Erythroblast (primary cell): ENCODE measurements around the gene TAF1.

Experiments used
- GATA1 ChIP-seq: IDR thresholded peaks from 2 replicates; pipeline ENCODE4 v1.6.1; 2011; ENCODE audit warnings: low read depth, mild to moderate bottlenecking, control low read depth, low read length, moderate library complexity
- POLR2A ChIP-seq: IDR thresholded peaks from 2 replicates; pipeline ENCODE4 v1.6.1; 2011; ENCODE audit warnings: mild to moderate bottlenecking, low read length

DNA sequence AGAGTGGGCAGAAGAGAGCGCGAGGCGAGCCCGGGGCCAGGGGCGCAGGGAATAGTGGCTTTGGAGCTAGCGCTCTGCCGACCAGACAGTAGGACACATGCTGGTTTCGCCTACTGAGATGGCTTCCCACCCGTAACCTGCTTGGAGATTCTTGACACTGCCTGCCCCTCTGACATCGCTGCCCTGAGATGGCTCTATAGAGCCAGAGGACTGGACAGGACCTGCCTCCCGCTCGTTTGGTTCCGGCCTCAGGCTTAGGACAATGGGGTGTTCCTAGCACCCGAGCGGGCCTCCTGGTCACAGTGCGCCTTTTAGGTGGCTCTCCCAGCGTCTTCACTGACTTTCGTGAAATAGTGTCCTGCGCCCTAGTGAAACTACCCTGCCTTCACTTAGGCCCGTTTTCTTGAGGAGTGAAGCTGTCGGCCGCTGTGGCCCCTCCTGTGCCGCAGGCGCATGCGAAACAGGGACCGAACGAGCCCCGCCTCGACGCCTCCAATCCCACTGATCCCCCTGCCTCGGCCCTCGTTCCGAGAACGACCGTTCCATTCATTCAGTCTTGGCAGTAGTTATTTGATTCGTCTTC, 608 bp downstream of the TAF1 start:
- peak; percentile 53 for TF ChIP-seq POLR2A
- no peak for TF ChIP-seq GATA1
